Right hindlimb (tissue), 1 donor: ENCODE measurements around the gene JAG2.

Experiments
- DNase-seq: peaks from one replicate; pipeline ENCODE4 v3.0.0-alpha.2; 2018

JAG2 gene

GRCh38 chr14:105149146-105149781 lies 19.3 kb downstream of the JAG2 start:
- peak; percentile 16 for DNase-seq

- DNase-seq: peak; percentile 14
These were observed 19.9 kb downstream of the JAG2 start for GRCh38 chr14:105148604-105149145.

GRCh38 chr14:105147671-105148603 lies 20.6 kb downstream of the JAG2 start:
- DNase-seq: peak; percentile 25

GRCh38 chr14:105146976-105147635 lies 21.5 kb downstream of the JAG2 start:
- peak; percentile 16 for DNase-seq

DNA sequence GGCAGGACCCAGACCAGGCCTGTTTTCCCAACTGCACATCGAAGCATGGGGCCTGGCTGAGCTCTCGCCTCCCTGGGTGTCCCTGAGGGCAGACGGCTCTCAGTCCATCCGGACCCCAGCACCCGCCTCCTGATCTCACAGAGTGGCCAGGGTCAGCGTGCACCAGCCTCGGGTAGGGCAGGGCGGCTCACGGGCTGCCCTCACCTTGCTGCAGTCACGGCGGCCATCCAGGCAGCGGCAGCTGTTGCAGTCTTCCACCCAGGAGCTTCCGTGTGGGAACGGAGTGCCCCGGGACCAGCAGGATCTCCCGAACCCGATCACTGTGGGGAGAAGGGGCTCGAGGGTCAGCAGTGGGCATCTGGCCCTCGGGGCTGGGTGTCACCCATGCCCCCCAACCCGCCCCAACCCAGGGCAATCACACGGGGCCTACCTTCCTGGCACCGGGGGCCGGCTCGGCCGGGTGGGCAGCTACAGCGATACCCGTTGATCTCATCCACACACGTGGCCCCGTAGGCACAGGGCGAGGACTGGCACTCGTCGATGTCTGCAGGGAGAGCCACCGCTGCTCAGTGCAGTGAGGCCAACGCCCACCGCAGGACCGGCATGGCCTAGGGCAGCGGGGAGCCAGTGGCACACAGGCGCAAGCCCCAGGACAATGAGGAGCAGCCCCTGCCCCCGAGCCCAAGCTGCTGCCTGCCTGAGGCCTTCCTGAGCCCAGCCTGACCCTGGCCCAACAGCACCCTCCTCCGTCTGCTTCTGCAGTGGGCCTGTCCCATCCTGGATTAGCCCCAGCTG lies 22.2 kb downstream of the JAG2 start:
- DNase-seq: peak; percentile 14

DNA sequence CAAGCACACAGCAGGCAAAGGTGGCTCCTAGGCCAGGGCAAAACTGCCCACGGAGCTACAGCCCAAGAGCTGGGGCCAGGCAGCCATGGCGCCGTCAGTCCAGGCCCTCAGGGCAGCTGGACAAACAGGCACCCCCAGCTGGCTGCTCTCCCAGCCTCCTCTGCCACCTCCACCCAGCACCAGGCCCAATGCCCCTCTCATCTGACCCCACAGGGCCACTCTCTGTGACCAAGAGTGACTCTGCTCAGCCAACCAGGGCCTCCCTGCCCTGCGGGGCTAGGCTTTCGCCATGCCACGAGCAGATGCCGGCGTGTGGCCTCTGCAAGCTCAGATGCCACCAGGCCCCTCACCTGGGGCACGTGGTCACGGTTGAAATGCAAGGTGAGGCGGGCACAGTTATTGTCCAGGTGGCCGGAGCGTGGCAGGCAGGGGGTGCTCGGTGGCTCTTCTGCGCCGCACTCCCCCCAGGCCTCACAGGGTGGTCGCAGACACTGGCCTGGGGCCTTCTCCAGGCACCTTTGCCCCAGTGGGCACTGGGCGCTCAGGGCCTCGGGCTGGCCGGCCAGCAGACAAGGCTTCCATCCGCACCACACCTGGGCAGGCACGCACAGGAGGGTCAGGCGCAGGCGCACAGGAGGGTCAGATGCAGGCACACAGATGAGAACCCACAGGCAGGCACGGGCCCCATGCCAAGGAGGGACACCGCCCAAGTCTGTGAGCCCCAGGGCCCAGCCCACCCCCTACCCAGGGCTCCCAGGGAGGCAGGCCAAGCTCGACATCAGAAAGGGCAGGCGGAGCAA lies 23.0 kb downstream of the JAG2 start:
- peak; percentile 15 for DNase-seq

- DNase-seq: peak; percentile 21
These were observed 23.8 kb downstream of the JAG2 start for GRCh38 chr14:105144666-105145380.

DNA sequence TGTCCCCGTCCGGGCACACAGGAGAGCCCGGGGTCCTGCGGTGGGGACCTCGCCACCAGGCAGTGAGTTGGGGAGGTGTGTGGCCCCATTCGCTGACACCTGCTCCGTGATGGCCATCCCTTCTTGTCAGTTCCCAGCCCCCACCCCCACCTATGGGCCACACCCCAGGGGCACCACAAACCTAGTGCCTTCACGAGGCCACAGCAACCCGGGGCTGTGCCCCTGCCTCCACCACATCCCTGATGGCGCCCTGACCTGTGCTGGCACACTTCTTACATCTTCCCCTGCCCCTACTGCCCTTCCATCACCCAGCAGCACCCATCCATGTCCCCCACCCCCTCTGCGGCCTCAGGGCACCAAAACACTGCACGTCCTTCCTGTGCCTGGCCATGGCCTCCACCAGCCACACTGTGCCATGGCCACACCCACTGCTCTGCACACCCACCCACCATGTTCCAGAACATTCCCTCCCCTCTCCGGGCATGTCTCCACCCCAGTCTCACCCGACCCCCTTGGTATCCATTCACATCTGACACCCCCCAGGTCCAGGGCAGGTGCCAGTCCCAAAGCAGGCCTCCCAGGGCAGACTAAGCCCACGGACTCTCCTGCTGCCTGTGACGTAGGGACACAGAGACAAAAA lies 24.4 kb downstream of the JAG2 start:
- DNase-seq: peak; percentile 17

DNA sequence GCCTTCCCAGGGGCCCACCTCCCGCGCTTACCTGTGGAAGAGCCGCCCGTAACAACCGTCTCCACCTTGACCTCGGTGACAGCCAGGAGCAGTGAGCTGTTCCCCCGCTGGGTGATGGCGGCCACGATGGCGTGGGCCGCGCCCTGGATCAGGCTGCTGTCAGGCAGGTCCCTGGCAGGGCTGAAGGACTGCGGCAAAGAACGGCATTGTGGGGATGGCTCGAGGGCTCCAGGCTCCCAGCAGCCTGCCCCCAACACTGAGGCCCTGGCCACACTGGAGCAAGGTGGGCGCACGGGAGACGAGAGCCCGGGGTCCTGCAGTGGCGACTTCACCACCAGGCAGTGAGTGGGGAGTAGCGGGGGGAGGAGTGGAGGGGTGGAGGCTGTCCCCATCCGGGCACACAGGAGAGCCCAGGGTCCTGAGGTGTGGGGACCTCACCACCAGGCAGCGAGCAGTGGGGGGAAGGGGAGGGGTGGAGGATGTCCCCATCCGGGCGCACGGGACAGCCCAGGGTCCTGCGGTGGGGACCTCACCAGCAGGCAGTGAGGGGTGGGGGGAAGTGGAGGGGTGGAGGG lies 25.0 kb downstream of the JAG2 start:
- peak; percentile 11 for DNase-seq

DNA sequence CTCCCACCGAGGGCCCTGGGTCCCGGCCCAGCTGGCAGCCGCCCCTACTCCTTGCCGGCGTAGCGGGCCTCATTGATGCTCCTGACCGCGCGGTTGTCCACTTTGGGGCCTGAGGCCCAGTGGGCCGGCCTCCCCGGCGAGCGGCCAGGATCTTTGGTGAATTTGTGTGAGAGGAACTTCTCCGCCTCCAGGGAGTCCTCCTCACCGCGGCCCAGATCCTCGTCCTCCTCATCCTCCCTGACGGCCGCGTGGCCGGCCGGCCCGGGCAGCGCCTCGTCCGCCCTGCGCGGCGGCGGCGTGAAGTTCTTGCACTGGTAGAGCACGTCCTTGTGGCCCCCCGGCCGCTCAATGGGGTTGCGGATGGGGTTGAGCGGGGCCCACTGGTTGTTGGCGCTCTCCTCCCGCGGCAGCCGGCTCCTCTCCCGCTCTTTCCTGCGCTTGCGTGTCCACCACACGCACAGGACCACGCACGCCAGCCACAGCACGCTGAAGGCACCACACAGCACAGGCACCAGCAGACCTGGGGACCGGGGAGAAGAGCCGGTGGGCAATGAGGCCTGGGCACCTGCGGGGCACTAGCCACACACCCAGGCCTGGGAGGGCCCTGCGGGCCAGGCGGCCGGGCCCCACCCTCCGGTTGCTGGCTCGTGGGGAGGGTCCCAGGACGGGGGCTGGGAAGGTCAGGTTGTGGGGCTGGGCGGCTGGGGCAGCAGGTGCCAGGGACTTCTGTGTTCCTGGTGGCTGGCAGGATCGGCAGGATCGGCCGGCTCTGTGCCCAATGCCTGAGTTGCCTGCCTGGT lies 25.7 kb downstream of the JAG2 start:
- DNase-seq: peak; percentile 15

- peak; percentile 8 for DNase-seq
These were observed 26.9 kb downstream of the JAG2 start for GRCh38 chr14:105141486-105142281.

GRCh38 chr14:105141026-105141425 lies 27.6 kb downstream of the JAG2 start:
- peak; percentile 9 for DNase-seq

GRCh38 chr14:105140581-105140980 lies 28.0 kb downstream of the JAG2 start:
- DNase-seq: no peak

DNA sequence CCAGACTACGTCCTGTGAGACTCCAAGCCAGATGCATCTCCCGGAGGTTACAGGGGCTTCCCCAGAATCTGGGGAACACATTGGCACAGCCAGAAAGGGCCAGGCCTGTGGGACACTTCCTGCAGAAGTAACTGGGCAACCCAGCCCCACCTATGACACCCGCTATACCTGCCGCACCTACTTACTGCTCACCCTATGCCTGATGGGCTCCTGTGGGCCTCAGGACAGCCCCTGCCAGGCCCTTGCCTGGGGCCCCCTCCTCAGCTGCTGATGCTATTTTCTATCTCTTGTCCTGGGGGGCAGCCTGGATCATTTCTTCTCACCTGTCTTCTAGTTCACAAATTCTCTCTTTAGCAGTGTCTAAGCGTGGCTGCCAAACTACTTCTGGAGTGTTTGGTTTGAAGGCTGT lies 28.7 kb downstream of the JAG2 start:
- peak; percentile 12 for DNase-seq

DNA sequence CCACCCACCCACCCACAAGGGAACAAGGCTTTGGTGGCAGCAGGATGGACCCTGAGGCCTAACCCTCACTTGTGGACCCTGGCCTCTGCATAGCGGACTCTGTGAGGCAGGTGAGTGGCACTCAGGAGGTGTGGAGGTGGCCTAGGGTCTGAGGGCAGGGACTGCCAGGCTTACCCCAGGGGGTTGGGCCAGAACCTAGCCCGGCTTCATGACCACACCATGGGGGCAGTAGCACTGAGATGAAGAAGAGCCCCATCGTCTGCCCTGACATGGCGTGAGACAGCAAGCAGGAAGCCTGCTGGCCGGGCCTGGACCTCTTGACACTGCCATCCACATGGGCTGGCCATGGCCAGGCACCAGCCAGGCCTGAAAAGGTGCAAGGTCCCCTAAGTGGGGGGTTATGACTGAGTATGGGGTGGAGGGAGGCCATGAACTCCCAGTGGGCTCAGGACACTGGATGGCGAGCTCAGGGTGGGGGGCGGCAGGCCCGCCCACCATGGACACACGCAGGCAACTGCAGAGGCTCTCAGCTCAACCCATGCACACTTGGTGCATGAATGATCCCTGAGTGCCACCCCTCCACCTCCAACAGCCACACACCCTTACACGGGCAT lies 29.3 kb downstream of the JAG2 start:
- peak; percentile 10 for DNase-seq

GRCh38 chr14:105138551-105139111 lies 29.9 kb downstream of the JAG2 start:
- peak; percentile 18 for DNase-seq

DNA sequence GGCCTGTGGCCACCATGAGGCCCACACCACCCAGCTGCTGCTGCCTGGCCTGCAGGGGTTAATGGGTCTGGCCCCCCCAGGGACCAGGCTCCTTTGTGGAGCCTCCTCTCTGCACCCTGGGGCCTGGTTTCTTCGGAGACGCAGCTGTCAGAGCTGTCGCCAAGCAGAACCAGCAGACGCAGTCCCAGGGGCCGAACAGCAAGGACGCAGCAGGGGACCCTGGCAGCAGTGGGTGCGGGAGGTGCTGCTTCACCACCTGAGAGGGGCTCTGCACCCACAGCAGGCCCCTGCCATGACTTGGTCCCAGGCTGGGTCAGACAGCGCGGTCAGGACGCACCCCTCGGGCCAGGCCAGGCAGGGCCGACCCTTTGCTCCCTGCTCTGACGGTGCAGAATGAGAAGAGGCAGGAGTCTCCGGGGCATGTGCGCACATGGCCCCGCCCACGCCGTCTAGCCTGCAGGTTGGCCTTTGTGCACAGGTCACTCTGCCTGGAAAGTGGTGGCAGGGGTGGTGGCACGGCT lies 30.5 kb downstream of the JAG2 start:
- peak; percentile 7 for DNase-seq
